A549 treated with CORT108297 at 1 μM for 4 hours (cell line): ENCODE data around the gene HTR1B. TPM values are rescaled to one million over a fixed set of nuclear protein-coding genes. Genes with fewer than 3 reads are reported as not detected.

ENCODE experiments used
- total RNA-seq: library from RNA; stranded (reverse); fragments of 200-300 nt; extraction: Qiagen RNA extraction; gene quantifications from 5 replicates; pipeline ENCODE4 v1.2.3, GENCODE V29; 2022

The HTR1B gene
- 0.05 to 0.19 TPM (median 0.10 TPM) in 5 replicates for total RNA-seq

GRCh38 chr6:77463308-77463860 lies at the start of gene HTR1B:
Gene HTR1B, minus strand, starts transcription at chr6:77463491. Its CDS starts 88 bp downstream, at chr6:77463403.

Other genes starting within 250 kb of the HTR1B start
- gene MEI4, start 189.5 kb upstream of the HTR1B start, total RNA-seq = not detected in 5 replicates